Kidney (tissue), 14 donors: Measurements from ENCODE around the gene NSUN2. TPM values are rescaled to one million over a fixed set of nuclear protein-coding genes. Genes with fewer than 3 reads are reported as not detected.

Experiments
- DNase-seq, 5 donors: peaks; one replicate each; pipeline ENCODE4 v3.0.0-alpha.2; 2013 to 2020
- FAIRE-seq: peaks from 2 replicates; lab custom pipeline; 2012; peaks lifted over from hg19 to GRCh38; lab: Jason Lieb, UNC
- H3K27ac ChIP-seq, 2 donors: one replicate each; pipeline ENCODE4 v1.7.0; 2013; ENCODE audit warnings: low read depth in 2 of 2, low read length in 2 of 2, inconsistent platforms in 1 of 2
- H3K27me3 ChIP-seq: one replicate; pipeline ENCODE4 v1.7.1; 2013; ENCODE audit warnings: low read length, inconsistent platforms; ENCODE audit not compliant: control insufficient read depth, insufficient read depth
- H3K36me3 ChIP-seq, 3 donors: one replicate each; pipeline versions ENCODE4 v1.7.0 to v1.7.1; 2013; ENCODE audit warnings: low read length in 3 of 3, control low read depth in 1 of 3, inconsistent platforms in 1 of 3; ENCODE audit not compliant: insufficient read depth in 3 of 3, control insufficient read depth in 2 of 3
- H3K4me1 ChIP-seq, 3 donors: one replicate each; pipeline versions ENCODE4 v1.7.0 to v1.7.1; 2013; ENCODE audit warnings: low read length in 3 of 3, inconsistent platforms in 1 of 3, low read depth in 1 of 3; ENCODE audit not compliant: control insufficient read depth in 2 of 3, insufficient read depth in 2 of 3
- H3K4me3 ChIP-seq, 3 donors: one replicate each; pipeline versions ENCODE4 v1.7.0 to v1.8.1; 2013; ENCODE audit warnings: low read length in 3 of 3, control low read depth in 1 of 3, inconsistent platforms in 1 of 3
- H3K9ac ChIP-seq, 3 donors: one replicate each; pipeline versions ENCODE4 v1.7.0 to v1.7.1; 2013; ENCODE audit warnings: low read length in 3 of 3, control low read depth in 1 of 3, inconsistent platforms in 1 of 3
- H3K9me3 ChIP-seq, 3 donors: one replicate each; pipeline versions ENCODE4 v1.7.0 to v1.7.1; 2013; ENCODE audit warnings: low read length in 3 of 3, control low read depth in 1 of 3, inconsistent platforms in 1 of 3; ENCODE audit not compliant: control insufficient read depth in 2 of 3, insufficient read depth in 1 of 3
- CTCF ChIP-seq: IDR thresholded peaks from 3 replicates; pipeline ENCODE4 v1.5.1; 2012; ENCODE audit warnings: mild to moderate bottlenecking, moderate library complexity, borderline replicate concordance; ENCODE audit not compliant: insufficient read depth; ENCODE audit errors: extremely low read depth
- intact Hi-C: fragments of 100-400 bp; cut with DNase I; formaldehyde crosslinking; loops from one replicate; pipeline ENCODE4 v1.11.1; 2022
- polyA plus RNA-seq: library from polyadenylated mRNA; stranded (reverse); fragments of 350-450 nt; fragmentation: Illumina TruSeq; extraction: RNeasy Lipid Tissue Mini Kit (QIAGEN cat#74804); gene quantifications from one replicate; pipeline ENCODE4 v1.2.3, GENCODE V29; 2014; ENCODE audit warnings: low read depth, low replicate concordance; ENCODE audit not compliant: insufficient read depth
- total RNA-seq: library from RNA; stranded (reverse); fragmentation: NEBNext Ultra II Directional; extraction: Animal tissue kit (Norgen Biotek cat#: 25700); gene quantifications from one replicate; pipeline ENCODE4 v1.2.1, GENCODE V29; 2021
- donor health status: control.
- donor health status: control.
- donor health status: control.
- donor health status: control.
- donor health status: control.
- donor health status: DM: yes; HTN: yes; CAD: no.
- donor health status: Normal renal cell carcinoma (clear cell type).

NSUN2 gene
- total and polyA plus RNA-seq, 2 donors from 2014 or later = 16.9 to 48.9 TPM

GRCh38 chr5:6638236-6638635 lies 5.4 kb upstream of the NSUN2 start:
- Histone ChIP-seq H3K4me3 (no peak overlapping the region), H3K9me3 (no peaks in the 10 kb centered on the region), H3K36me3 (no peaks in the 10 kb centered on the region), H3K27me3 (no peaks in the 10 kb centered on the region), H3K9ac (no peak overlapping the region), H3K27ac (no peak overlapping the region), H3K4me1 (no peaks in the 10 kb centered on the region)
- FAIRE-seq (no peak), DNase-seq (no peak)
- TF ChIP-seq CTCF = no peak
- intact Hi-C loops = loop anchor here (10.0 kb wide), 1 partner anchor 107 kb away; no protein-coding TSS in a partner anchor

- H3K9ac ChIP-seq = no peak overlapping the region
- DNase-seq (no peak), FAIRE-seq (no peak)
- H3K4me3 ChIP-seq = no peak overlapping the region
- intact Hi-C loops = loop anchor here (10.0 kb wide), 1 partner anchor 107 kb away; no protein-coding TSS in a partner anchor
- no peaks in the 10 kb centered on the region for H3K27me3 ChIP-seq
- H3K27ac ChIP-seq = no peak overlapping the region
- H3K4me1 ChIP-seq = no peaks in the 10 kb centered on the region
- H3K9me3 ChIP-seq = no peaks in the 10 kb centered on the region
- no peaks in the 10 kb centered on the region for H3K36me3 ChIP-seq
- no peak for TF ChIP-seq CTCF
Observed at GRCh38 chr5:6637590-6637989, 4.7 kb upstream of the NSUN2 start.

GRCh38 chr5:6637022-6637421 lies 4.2 kb upstream of the NSUN2 start:
- no peak overlapping the region for H3K27ac ChIP-seq

More at GRCh38 chr5:6637022-6637421, 4.2 kb upstream of the NSUN2 start:
- DNase-seq (no peak), FAIRE-seq (no peak)
- Histone ChIP-seq H3K9me3 (no peaks in the 10 kb centered on the region), H3K4me3 (no peak overlapping the region), H3K27me3 (no peaks in the 10 kb centered on the region), H3K4me1 (peaks cover 0 to 3% (median 0%) of the 10 kb centered on the region in 3 donors), H3K9ac (no peak overlapping the region), H3K36me3 (no peaks in the 10 kb centered on the region)
- intact Hi-C loops = loop anchor here (10.0 kb wide), 1 partner anchor 108 kb away; no protein-coding TSS in a partner anchor
- no peak for TF ChIP-seq CTCF
